8988T (cell line): ENCODE data around the gene IFNG.

Source experiments
- DNase-seq: peaks from one replicate; pipeline ENCODE4 v3.0.0; 2011

The IFNG gene

DNA sequence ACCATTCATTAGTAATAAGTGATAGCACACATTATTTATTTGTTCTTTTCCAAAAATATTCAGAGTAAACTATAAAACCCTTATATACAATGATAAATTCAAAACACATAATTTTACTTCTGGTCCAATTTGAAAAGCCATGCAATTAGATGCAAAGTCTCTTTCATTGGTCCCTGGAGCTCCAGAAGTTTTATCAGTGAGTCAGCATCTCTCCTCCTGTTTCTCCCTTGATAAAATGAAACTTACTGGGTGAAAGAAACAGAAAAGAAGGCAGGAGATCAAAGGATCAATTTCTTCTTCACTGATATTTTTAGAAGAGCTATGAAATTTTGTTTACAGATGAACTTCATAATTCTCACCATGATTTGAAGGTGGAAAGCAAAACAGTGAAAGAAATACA lies 47.5 kb downstream of the IFNG start:
- no peak for DNase-seq

DNA sequence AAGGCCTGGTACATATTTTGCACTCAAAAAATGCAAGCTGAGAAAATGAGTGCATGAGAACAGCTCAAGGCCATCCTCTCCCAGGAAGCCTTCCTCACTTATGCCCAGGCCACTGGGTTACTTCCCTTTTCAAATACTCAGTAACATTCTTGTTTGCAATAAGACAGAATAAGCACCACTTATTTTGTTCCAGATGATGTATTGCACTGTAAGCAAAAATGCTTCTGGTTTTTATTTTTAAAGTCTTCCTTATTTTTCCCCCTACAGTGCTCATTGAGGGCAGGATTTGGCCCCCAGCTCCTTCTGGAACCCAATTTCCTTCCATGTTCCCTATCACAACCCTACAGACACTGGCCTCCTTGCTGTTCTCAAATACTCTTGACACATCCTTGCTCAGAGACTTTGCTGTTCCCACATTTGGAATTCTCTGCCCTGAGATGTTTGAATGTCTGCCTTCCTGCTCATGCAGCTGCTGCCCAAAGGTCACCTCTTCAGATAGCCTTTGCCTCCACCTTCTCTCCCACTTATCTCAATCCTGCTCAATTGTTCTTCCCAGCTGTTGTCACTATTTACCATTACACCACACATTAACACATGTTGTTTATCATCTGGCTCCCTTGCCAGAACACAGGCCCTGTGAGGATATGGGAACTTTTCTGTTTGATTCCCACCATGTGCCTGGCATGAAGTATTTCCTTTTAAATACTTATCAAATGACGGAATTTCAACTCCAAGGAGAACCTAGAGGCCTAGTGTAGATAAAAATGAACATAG lies 49.9 kb downstream of the IFNG start:
- no peak for DNase-seq

DNA sequence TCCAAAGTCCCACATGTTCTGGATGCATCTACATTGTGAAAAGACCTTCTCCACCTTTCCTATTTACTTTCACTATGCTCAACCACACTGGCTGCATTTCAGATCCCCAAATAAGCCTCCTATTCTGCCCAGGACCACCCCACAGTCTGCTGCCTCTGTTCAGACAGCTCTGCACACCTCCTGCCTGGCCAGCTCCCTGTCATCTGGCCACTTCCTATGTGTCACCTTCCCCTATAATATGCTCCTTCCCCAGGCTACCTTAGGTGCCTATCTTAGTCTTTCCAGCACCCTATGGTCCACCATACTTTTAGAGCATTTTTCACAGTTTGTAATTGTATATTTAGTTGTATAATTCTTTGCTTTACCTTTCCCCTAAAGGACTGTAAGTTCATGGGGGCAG lies 50.5 kb downstream of the IFNG start:
- no peak for DNase-seq

DNA sequence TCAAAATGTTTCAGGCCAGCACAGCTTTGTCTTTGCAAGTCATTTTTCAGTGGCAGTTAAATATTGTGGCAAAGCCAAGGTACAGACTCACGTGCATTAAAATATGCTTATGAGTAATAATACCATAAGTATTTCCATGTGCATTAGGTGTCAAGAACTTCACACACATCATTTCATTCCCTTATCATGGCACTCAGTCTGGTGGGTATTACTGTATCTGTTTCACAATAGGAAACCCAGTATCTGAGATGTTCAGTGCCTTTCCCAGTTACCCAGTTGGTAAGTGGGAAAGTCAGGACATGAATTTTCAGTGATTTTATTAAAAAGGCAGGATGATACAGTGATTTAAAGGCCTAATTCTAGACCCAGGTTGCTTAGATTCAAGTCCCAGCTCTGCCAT lies 52.9 kb downstream of the IFNG start:
- no peak for DNase-seq

DNA sequence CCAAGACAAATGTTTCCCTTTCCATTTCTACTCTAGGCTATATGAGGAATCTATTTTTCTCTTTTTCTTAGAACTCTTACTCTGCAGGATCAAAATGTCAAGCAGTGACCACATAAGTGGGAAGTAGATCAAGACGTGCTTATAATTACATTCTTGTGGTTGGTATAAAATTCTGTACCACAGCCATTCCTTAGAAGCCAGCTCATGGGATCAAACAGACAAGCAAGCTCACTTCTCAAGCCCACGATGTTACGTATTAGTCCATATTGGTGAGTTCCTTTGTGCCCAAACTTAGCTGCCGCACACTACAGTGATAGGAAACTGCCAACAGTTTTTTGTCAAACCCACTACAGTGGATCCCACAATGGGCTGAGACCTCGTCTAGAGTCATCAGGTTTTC lies 53.4 kb downstream of the IFNG start:
- DNase-seq: no peak
